ENCODE data around the gene GCK. TPM values are rescaled to one million over a fixed set of nuclear protein-coding genes. Genes with fewer than 3 reads are reported as not detected.

Gene GCK
- total RNA-seq, 2 donors from 2014 or later, result 1.3 to 2.1 TPM

- Histone ChIP-seq H3K4me1 (no peaks in the 10 kb centered on the region), H3K9me3 (no peaks in the 10 kb centered on the region), H3K4me3 (no peak overlapping the region), H3K36me3 (replicated peaks in 1 of 2; ENCODE audit: insufficient read depth in 1 of 2, low read depth in 2 of 2) (peaks cover 0 to 8% of the 10 kb centered on the region in 2 donors), H3K27ac (no peak overlapping the region), H3K27me3 (no peaks in the 10 kb centered on the region)
- TF ChIP-seq CTCF (IDR thresholded peaks at IDR 0.05) (no peak), POLR2A (IDR thresholded peaks at IDR 0.05) (no peak)
- intact Hi-C loops (cut with DNase I), result no loop called here
- ATAC-seq, result no peak
- no peak for DNase-seq
- 38 to 45% methylated on average over 4 to 8 of the region's 8 CpGs for WGBS, 2 donors
Measured at GRCh38 chr7:44216019-44216418, 26.8 kb upstream of the GCK start.

DNA sequence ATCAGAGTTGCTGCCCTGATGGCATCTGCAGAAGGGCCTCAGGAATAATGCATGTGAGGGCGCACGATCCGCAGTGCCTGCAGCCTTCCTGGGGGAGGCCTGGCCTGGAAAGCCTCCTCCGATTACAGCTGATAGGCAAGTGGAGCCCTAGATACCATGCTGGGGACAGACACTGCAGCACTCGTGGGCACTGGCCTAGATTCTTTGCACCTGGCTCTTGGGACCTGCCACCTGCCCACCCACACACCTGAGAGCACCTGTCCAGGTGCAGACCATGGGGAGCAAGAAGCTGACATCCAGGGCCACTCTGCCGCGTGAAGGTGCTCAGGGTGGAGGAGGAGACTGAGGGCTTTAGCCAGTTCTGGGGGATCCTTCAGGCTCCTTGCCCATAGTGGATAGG, 26.3 kb upstream of the GCK start:
- intact Hi-C loops (cut with DNase I), result no loop called here
- no peak overlapping the region for H3K27ac ChIP-seq
- H3K36me3 ChIP-seq (replicated peaks in 1 of 2; ENCODE audit: insufficient read depth in 1 of 2, low read depth in 2 of 2), result peaks cover 0 to 13% of the 10 kb centered on the region in 2 donors
- TF ChIP-seq CTCF (IDR thresholded peaks at IDR 0.05) (no peak), POLR2A (IDR thresholded peaks at IDR 0.05) (no peak)
- no peaks in the 10 kb centered on the region for H3K4me1 ChIP-seq
- 61 to 80% methylated on average over 1 to 7 of the region's 7 CpGs for WGBS, 2 donors
- H3K9me3 ChIP-seq, result no peaks in the 10 kb centered on the region
- H3K4me3 ChIP-seq, result no peak overlapping the region
- DNase-seq, result no peak
- no peaks in the 10 kb centered on the region for H3K27me3 ChIP-seq
- no peak for ATAC-seq

DNA sequence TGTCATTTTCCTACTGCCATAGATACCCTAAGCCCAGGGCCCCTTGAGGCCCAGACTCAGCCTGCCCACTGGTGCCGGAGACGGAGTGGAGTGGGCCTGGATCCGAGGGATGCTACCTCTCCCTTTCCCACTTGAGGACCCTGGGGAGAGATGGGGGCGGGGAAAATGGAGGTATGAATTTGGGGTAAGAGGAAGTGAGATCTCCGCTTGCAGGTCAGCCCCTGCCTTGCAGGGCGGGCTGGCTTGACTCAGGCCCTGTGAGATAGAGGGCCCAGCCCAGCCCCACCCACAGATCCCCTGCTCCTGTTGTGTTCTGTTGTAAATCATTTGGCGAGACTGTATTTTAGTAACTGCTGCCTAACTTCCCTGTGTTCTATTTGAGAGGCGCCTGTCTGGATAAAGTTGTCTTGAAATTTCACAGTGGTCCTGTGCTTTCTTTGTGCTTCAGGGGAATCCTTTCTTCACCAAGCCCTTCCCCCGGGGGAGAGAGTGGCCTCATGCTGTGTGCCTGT, 24.7 kb upstream of the GCK start:
- 83 to 85% methylated on average over 7 to 9 of the region's 9 CpGs for WGBS, 2 donors
- peaks cover 0 to 26% of the 10 kb centered on the region in 2 donors for H3K36me3 ChIP-seq (replicated peaks in 1 of 2; ENCODE audit: insufficient read depth in 1 of 2, low read depth in 2 of 2)
- intact Hi-C loops (cut with DNase I), result no loop called here
- H3K4me1 ChIP-seq, result no peaks in the 10 kb centered on the region
- H3K27ac ChIP-seq, result no peak overlapping the region
- DNase-seq (no peak), ATAC-seq (no peak)
- TF ChIP-seq POLR2A (IDR thresholded peaks at IDR 0.05) (no peak), CTCF (IDR thresholded peaks at IDR 0.05) (no peak)
- no peaks in the 10 kb centered on the region for H3K27me3 ChIP-seq
- H3K9me3 ChIP-seq, result no peaks in the 10 kb centered on the region
- no peak overlapping the region for H3K4me3 ChIP-seq

- H3K27me3 ChIP-seq, result no peaks in the 10 kb centered on the region
- H3K36me3 ChIP-seq (replicated peaks in 1 of 2; ENCODE audit: insufficient read depth in 1 of 2, low read depth in 2 of 2), result peaks cover 0 to 32% of the 10 kb centered on the region in 2 donors
- intact Hi-C loops (cut with DNase I), result no loop called here
- ATAC-seq (no peak), DNase-seq (no peak)
- H3K4me1 ChIP-seq, result no peaks in the 10 kb centered on the region
- 96% methylated on average over 3 of the region's 3 CpGs; no CpG with 5 or more reads in 1 of the 2 donors for WGBS, 2 donors
- TF ChIP-seq POLR2A (IDR thresholded peaks at IDR 0.05) (no peak), CTCF (IDR thresholded peaks at IDR 0.05) (no peak)
- H3K9me3 ChIP-seq, result no peaks in the 10 kb centered on the region
- H3K27ac ChIP-seq, result no peak overlapping the region
- H3K4me3 ChIP-seq, result no peak overlapping the region
Measured at GRCh38 chr7:44213206-44213876, 24.1 kb upstream of the GCK start.
